Measurements from ENCODE around the gene RAB4B.
A peak's percentile ranks its signal among the peaks of the same experiment; 100 is the strongest.
"Not testable (repeated sequence)": the region's sequence is repeated elsewhere in the genome, so short reads cannot be mapped to it uniquely, and the experiment has no call there.

Gene RAB4B

GRCh38 chr19:40777937-40778705 lies at the start of gene RAB4B:
Gene RAB4B (plus strand): TSS chr19:40778247. CDS start chr19:40778376, 129 bp downstream.
- H3K9me3 ChIP-seq (ENCODE audit: insufficient read depth, low read depth, low read length) = no peaks in the 10 kb centered on the region
- no peaks in the 10 kb centered on the region for H3K36me3 ChIP-seq (ENCODE audit: insufficient read depth, low read length)
- TF ChIP-seq CTCF (conservative IDR thresholded peaks at IDR 0.05; ENCODE audit: low read length) (no peak), EZH2phosphoT487 (IDR thresholded peaks at IDR 0.05; ENCODE audit: borderline replicate concordance) (no peak)
- peak within 1 kb of the TSS; percentile 71 for H2AFZ ChIP-seq (ENCODE audit: low read length)
- no peaks in the 10 kb centered on the region for H4K20me1 ChIP-seq (ENCODE audit: insufficient read depth, low read length, poor library complexity, severe bottlenecking)
- H3F3A ChIP-seq (ENCODE audit: low read depth) = peaks cover 9% of the 10 kb centered on the region
- peak within 1 kb of the TSS; percentile 92 for H3K9ac ChIP-seq (ENCODE audit: low read depth, low read length, poor library complexity, severe bottlenecking)
- no peaks in the 10 kb centered on the region for H3K9me2 ChIP-seq (replicated peaks; ENCODE audit: low read depth, low read length)
- peak within 1 kb of the TSS; percentile 93 for H3K4me2 ChIP-seq (ENCODE audit: low read depth, low read length, poor library complexity, severe bottlenecking)
- H3K4me3 ChIP-seq (ENCODE audit: low read length, poor library complexity, severe bottlenecking) = peak within 1 kb of the TSS; percentile 81
- H3K79me2 ChIP-seq (ENCODE audit: insufficient read depth, low read length) = no peaks in the 10 kb centered on the region; the same call in 1 of the 2 replicates
- H3K27me3 ChIP-seq (ENCODE audit: insufficient read depth, low read length, poor library complexity, severe bottlenecking) = no peaks in the 10 kb centered on the region
- peaks cover 25% of the 10 kb centered on the region for H3K4me1 ChIP-seq (ENCODE audit: insufficient read depth, low read length, poor library complexity, severe bottlenecking)

- not testable (repeated sequence) for H3K79me2 ChIP-seq (ENCODE audit: insufficient read depth, low read length); H3K4me1 ChIP-seq (ENCODE audit: insufficient read depth, low read length, poor library complexity, severe bottlenecking); H3K9me2 ChIP-seq (replicated peaks; ENCODE audit: low read depth, low read length); H2AFZ ChIP-seq (ENCODE audit: low read length); H4K20me1 ChIP-seq (ENCODE audit: insufficient read depth, low read length, poor library complexity, severe bottlenecking); H3F3A ChIP-seq (ENCODE audit: low read depth); H3K27me3 ChIP-seq (ENCODE audit: insufficient read depth, low read length, poor library complexity, severe bottlenecking); H3K9ac ChIP-seq (ENCODE audit: low read depth, low read length, poor library complexity, severe bottlenecking); H3K9me3 ChIP-seq (ENCODE audit: insufficient read depth, low read depth, low read length); H3K36me3 ChIP-seq (ENCODE audit: insufficient read depth, low read length); H3K4me2 ChIP-seq (ENCODE audit: low read depth, low read length, poor library complexity, severe bottlenecking); H3K4me3 ChIP-seq (ENCODE audit: low read length, poor library complexity, severe bottlenecking)
These were observed 48.0 kb upstream of the RAB4B start for GRCh38 chr19:40730065-40730464.

- H3K9me3 ChIP-seq (ENCODE audit: insufficient read depth, low read depth, low read length); H3K79me2 ChIP-seq (ENCODE audit: insufficient read depth, low read length); H3K4me1 ChIP-seq (ENCODE audit: insufficient read depth, low read length, poor library complexity, severe bottlenecking); H3K4me3 ChIP-seq (ENCODE audit: low read length, poor library complexity, severe bottlenecking); H2AFZ ChIP-seq (ENCODE audit: low read length); H3K36me3 ChIP-seq (ENCODE audit: insufficient read depth, low read length); H3K9me2 ChIP-seq (replicated peaks; ENCODE audit: low read depth, low read length); H4K20me1 ChIP-seq (ENCODE audit: insufficient read depth, low read length, poor library complexity, severe bottlenecking); H3K4me2 ChIP-seq (ENCODE audit: low read depth, low read length, poor library complexity, severe bottlenecking); H3K27me3 ChIP-seq (ENCODE audit: insufficient read depth, low read length, poor library complexity, severe bottlenecking); H3K9ac ChIP-seq (ENCODE audit: low read depth, low read length, poor library complexity, severe bottlenecking); H3F3A ChIP-seq (ENCODE audit: low read depth): not testable (repeated sequence)
These were observed 45.7 kb upstream of the RAB4B start for GRCh38 chr19:40732304-40732703.

- H3K4me3 ChIP-seq (ENCODE audit: low read length, poor library complexity, severe bottlenecking) = no peak overlapping the region
- H3K4me1 ChIP-seq (ENCODE audit: insufficient read depth, low read length, poor library complexity, severe bottlenecking) = no peaks in the 10 kb centered on the region
- no peaks in the 10 kb centered on the region for H3K36me3 ChIP-seq (ENCODE audit: insufficient read depth, low read length)
- H3K9me2 ChIP-seq (replicated peaks; ENCODE audit: low read depth, low read length) = no peaks in the 10 kb centered on the region
- no peak overlapping the region for H3K4me2 ChIP-seq (ENCODE audit: low read depth, low read length, poor library complexity, severe bottlenecking)
- TF ChIP-seq EZH2phosphoT487 (IDR thresholded peaks at IDR 0.05; ENCODE audit: borderline replicate concordance) (no peak), CTCF (conservative IDR thresholded peaks at IDR 0.05; ENCODE audit: low read length) (no peak)
- no peaks in the 10 kb centered on the region for H3F3A ChIP-seq (ENCODE audit: low read depth)
- no peak overlapping the region for H3K9ac ChIP-seq (ENCODE audit: low read depth, low read length, poor library complexity, severe bottlenecking)
- no peaks in the 10 kb centered on the region for H3K27me3 ChIP-seq (ENCODE audit: insufficient read depth, low read length, poor library complexity, severe bottlenecking)
- no peaks in the 10 kb centered on the region for H3K9me3 ChIP-seq (ENCODE audit: insufficient read depth, low read depth, low read length)
- no peaks in the 10 kb centered on the region for H3K79me2 ChIP-seq (ENCODE audit: insufficient read depth, low read length)
- no peaks in the 10 kb centered on the region for H4K20me1 ChIP-seq (ENCODE audit: insufficient read depth, low read length, poor library complexity, severe bottlenecking)
- H2AFZ ChIP-seq (ENCODE audit: low read length) = no peak overlapping the region
These were observed 44.9 kb upstream of the RAB4B start for GRCh38 chr19:40733149-40733548.

Measured in Loucy (cell line).